GM23248 (cell line): ENCODE data around the gene BUB1B. TPM values are rescaled to one million over a fixed set of nuclear protein-coding genes. Genes with fewer than 3 reads are reported as not detected.
A peak's percentile ranks its signal among the peaks of the same experiment; 100 is the strongest.

Experiments
- DNase-seq: peaks from one replicate; pipeline ENCODE4 v3.0.0-alpha.2; 2015
- H2AFZ ChIP-seq: fragments of 200-600 bp; sonication (generic); 2 replicates; pipeline ENCODE4 v1.6.1; 2016; ENCODE audit warnings: antibody characterized with exemption
- H3F3A ChIP-seq: fragments of 200-600 bp; sonication (generic); 2 replicates; pipeline ENCODE4 v1.6.1; 2016; ENCODE audit warnings: mild to moderate bottlenecking, antibody characterized with exemption, mixed run types; ENCODE audit not compliant: insufficient read depth
- H3K27ac ChIP-seq: fragments of 200-600 bp; sonication (generic); 2 replicates; pipeline ENCODE4 v1.5.1; 2016; ENCODE audit warnings: mild to moderate bottlenecking
- H3K27me3 ChIP-seq: fragments of 200-600 bp; sonication (generic); replicated peaks from 2 replicates; pipeline ENCODE4 v1.6.1; 2016; ENCODE audit warnings: mild to moderate bottlenecking; ENCODE audit not compliant: insufficient read depth
- H3K36me3 ChIP-seq: fragments of 200-600 bp; sonication (generic); 2 replicates; pipeline ENCODE4 v1.6.1; 2016; ENCODE audit warnings: low read depth, mild to moderate bottlenecking
- H3K4me1 ChIP-seq: fragments of 200-600 bp; sonication (generic); 2 replicates; pipeline ENCODE4 v1.6.1; 2016; ENCODE audit warnings: mild to moderate bottlenecking; ENCODE audit not compliant: insufficient read depth
- H3K4me2 ChIP-seq: fragments of 200-600 bp; sonication (generic); one replicate; pipeline ENCODE4 v1.6.1; 2016; ENCODE audit warnings: mild to moderate bottlenecking; ENCODE audit not compliant: unreplicated experiment
- H3K4me3 ChIP-seq: fragments of 200-600 bp; sonication (generic); 2 replicates; pipeline ENCODE4 v1.5.1; 2016; ENCODE audit warnings: mild to moderate bottlenecking
- H3K79me2 ChIP-seq: fragments of 200-600 bp; sonication (generic); 2 replicates; pipeline ENCODE4 v1.6.1; 2016; ENCODE audit warnings: mild to moderate bottlenecking; ENCODE audit not compliant: insufficient read depth
- H3K9ac ChIP-seq: fragments of 200-600 bp; sonication (generic); 2 replicates; pipeline ENCODE4 v1.6.1; 2016; ENCODE audit warnings: mild to moderate bottlenecking
- H3K9me2 ChIP-seq: fragments of 200-600 bp; sonication (generic); 2 replicates; pipeline ENCODE4 v1.6.1; 2016; ENCODE audit warnings: mixed run types, mild to moderate bottlenecking, moderate library complexity; ENCODE audit not compliant: insufficient read depth
- H3K9me3 ChIP-seq: fragments of 200-600 bp; sonication (generic); one replicate; pipeline ENCODE4 v1.6.1; 2017; ENCODE audit warnings: low read depth
- H4K20me1 ChIP-seq: fragments of 200-600 bp; sonication (generic); 2 replicates; pipeline ENCODE4 v1.6.0; 2016; ENCODE audit not compliant: insufficient read depth
- EZH2 ChIP-seq: fragments of 200-600 bp; sonication (generic); IDR thresholded peaks from 2 replicates; pipeline ENCODE4 v1.6.1; 2018; ENCODE audit warnings: antibody characterized with exemption, mild to moderate bottlenecking; ENCODE audit not compliant: insufficient read depth, poor library complexity, severe bottlenecking
- EZH2phosphoT487 ChIP-seq: fragments of 200-600 bp; sonication (generic); IDR thresholded peaks from 2 replicates; pipeline ENCODE4 v1.6.1; 2018; ENCODE audit warnings: antibody characterized with exemption, moderate library complexity, mild to moderate bottlenecking, low read depth; ENCODE audit not compliant: insufficient read depth
- WGBS, 2 experiments: methylation state at CpG; one replicate each; pipeline ENCODE4 v1.1.6; 2015 to 2017; ENCODE audit warnings: low lambda C conversion rate in 2 of 2, low coverage in 1 of 2; ENCODE audit errors: missing lambda C conversion rate in 2 of 2; 5-methylcytosine and 5-hydroxymethylcytosine counted together
- in situ Hi-C: fragments of 300-500 bp; cut with MboI; formaldehyde crosslinking; loops from 2 replicates; pipeline ENCODE4 v1.15.0; 2020
- polyA plus RNA-seq: library from polyadenylated mRNA; unstranded; fragments of >200 nt; fragmentation: Nextera tagmentation; extraction: Ambion mirVana; gene quantifications from 2 replicates; pipeline ENCODE4 v1.2.1, GENCODE V29; 2016
- total RNA-seq: library from RNA; depleted of rRNA; stranded (reverse); fragments of >200 nt; shearing (Covaris generic); gene quantifications from 2 replicates; pipeline ENCODE4 v1.2.3, GENCODE V29; 2014

BUB1B gene
- total and polyA plus RNA-seq, 2 experiments from 2014 or later: 9.4 to 10.2 TPM

GRCh38 chr15:40251486-40252140 is 90.7 kb downstream of the BUB1B start:
- 0 out of 2 replicates have a peak, but pooled peaks have one; percentile 23 for TF ChIP-seq EZH2phosphoT487
- TF ChIP-seq EZH2: no peak
- no peaks in the 10 kb centered on the region for H3K9me3 ChIP-seq
- H3K79me2 ChIP-seq: no peaks in the 10 kb centered on the region
- no peak overlapping the region for H2AFZ ChIP-seq
- no peaks in the 10 kb centered on the region for H4K20me1 ChIP-seq
- 70 to 71% methylated on average over 10 of the region's 10 CpGs for WGBS, 2 experiments
- no peak overlapping the region for H3K9ac ChIP-seq
- H3K36me3 ChIP-seq: no peaks in the 10 kb centered on the region
- no peaks in the 10 kb centered on the region for H3K4me1 ChIP-seq
- H3K4me3 ChIP-seq: no peak overlapping the region
- H3K27me3 ChIP-seq: peaks cover 40% of the 10 kb centered on the region
- no peaks in the 10 kb centered on the region for H3K9me2 ChIP-seq
- H3K27ac ChIP-seq: no peak overlapping the region
- H3K4me2 ChIP-seq: no peak overlapping the region
- no peak for DNase-seq
- peaks cover 15% of the 10 kb centered on the region; the same call in 1 of the 2 replicates for H3F3A ChIP-seq
- in situ Hi-C loops: no loop called here

- no peak overlapping the region for H3K4me2 ChIP-seq
- H2AFZ ChIP-seq: no peak overlapping the region
- WGBS, 2 experiments: 36 to 48% methylated on average over 19 to 21 of the region's 27 CpGs
- H3K4me3 ChIP-seq: no peak overlapping the region
- no peak for DNase-seq
- H4K20me1 ChIP-seq: no peaks in the 10 kb centered on the region
- H3K9ac ChIP-seq: no peak overlapping the region
- H3K4me1 ChIP-seq: no peaks in the 10 kb centered on the region
- no peaks in the 10 kb centered on the region for H3K79me2 ChIP-seq
- peaks cover 40% of the 10 kb centered on the region for H3K27me3 ChIP-seq
- peaks cover 15% of the 10 kb centered on the region; the same call in 1 of the 2 replicates for H3F3A ChIP-seq
- in situ Hi-C loops: no loop called here
- no peaks in the 10 kb centered on the region for H3K36me3 ChIP-seq
- no peaks in the 10 kb centered on the region for H3K9me2 ChIP-seq
- TF ChIP-seq EZH2: no peak
- no peak for TF ChIP-seq EZH2phosphoT487
- H3K27ac ChIP-seq: no peak overlapping the region
- no peaks in the 10 kb centered on the region for H3K9me3 ChIP-seq
These were observed 91.2 kb downstream of the BUB1B start for GRCh38 chr15:40252141-40252437.

- Histone ChIP-seq H3K27me3 (peaks cover 37% of the 10 kb centered on the region), H3K4me3 (peak overlapping the region; percentile 58), H3K9ac (no peak overlapping the region), H3K79me2 (no peaks in the 10 kb centered on the region), H2AFZ (peak overlapping the region; percentile 59), H3K36me3 (no peaks in the 10 kb centered on the region), H3K9me2 (no peaks in the 10 kb centered on the region), H4K20me1 (no peaks in the 10 kb centered on the region), H3K27ac (no peak overlapping the region), H3K9me3 (no peaks in the 10 kb centered on the region), H3F3A (peaks cover 15% of the 10 kb centered on the region; the same call in 1 of the 2 replicates), H3K4me2 (peak overlapping the region; percentile 59), H3K4me1 (no peaks in the 10 kb centered on the region)
- DNase-seq: peak; percentile 35
- TF ChIP-seq EZH2 (peak; percentile 95), EZH2phosphoT487 (0 out of 2 replicates have a peak, but pooled peaks have one; percentile 37)
- in situ Hi-C loops: no loop called here
- WGBS, 2 experiments: 7% methylated on average over 43 to 64 of the region's 82 CpGs
These were observed 91.7 kb downstream of the BUB1B start for GRCh38 chr15:40252438-40253166.

GRCh38 chr15:40253167-40253790 is 92.4 kb downstream of the BUB1B start:
- Histone ChIP-seq H3K9me2 (no peaks in the 10 kb centered on the region), H3K27ac (no peak overlapping the region), H3K4me1 (no peaks in the 10 kb centered on the region), H3K36me3 (no peaks in the 10 kb centered on the region), H3K79me2 (no peaks in the 10 kb centered on the region), H3K27me3 (peaks cover 34% of the 10 kb centered on the region), H3K4me3 (peak overlapping the region; percentile 58), H4K20me1 (no peaks in the 10 kb centered on the region), H3K9ac (no peak overlapping the region), H3F3A (peaks cover 15% of the 10 kb centered on the region; the same call in 1 of the 2 replicates), H3K9me3 (no peaks in the 10 kb centered on the region), H2AFZ (peak overlapping the region; percentile 59), H3K4me2 (peak overlapping the region; percentile 59)
- TF ChIP-seq EZH2phosphoT487 (no peak), EZH2 (peak; percentile 86)
- DNase-seq: no peak
- 53 to 55% methylated on average over 26 to 28 of the region's 28 CpGs for WGBS, 2 experiments
- in situ Hi-C loops: no loop called here
